ENCODE data around the gene SORCS2. TPM values are rescaled to one million over a fixed set of nuclear protein-coding genes. Genes with fewer than 3 reads are reported as not detected.

Gene SORCS2
- total and polyA plus RNA-seq, 2 of the 8 experiments (the other 6 are each of a cell fraction or from before 2014, with no cell fraction given) = 0.36 to 1.8 TPM

- no peak for TF ChIP-seq NANOG (IDR thresholded peaks at IDR 0.05; ENCODE audit: insufficient read depth, low read depth, low read length, poor library complexity, severe bottlenecking)
- TF ChIP-seq SP2 (IDR thresholded peaks at IDR 0.05; ENCODE audit: low read length) = no peak
- no peak for TF ChIP-seq SUZ12 (IDR thresholded peaks at IDR 0.05; ENCODE audit: low read length)
- no peak for TF ChIP-seq EZH2 (IDR thresholded peaks at IDR 0.05; ENCODE audit: low read depth, low read length, severe bottlenecking)
- TF ChIP-seq JUND (IDR thresholded peaks at IDR 0.05; ENCODE audit: low read length) = no peak
- no peak for TF ChIP-seq POU5F1 (IDR thresholded peaks at IDR 0.05; ENCODE audit: low read depth, low read length)
- TF ChIP-seq SAP30 (IDR thresholded peaks at IDR 0.05; ENCODE audit: insufficient read depth, insufficient replicate concordance, low read length) = no peak
- no peak for TF ChIP-seq CREB1 (IDR thresholded peaks at IDR 0.05)
These were observed 151.6 kb downstream of the SORCS2 start (continued) for GRCh38 chr4:7343950-7344349.
